HG03159 (cell line): ENCODE measurements around the gene DCAF12.
"Not testable (repeated sequence)": the region's sequence is repeated elsewhere in the genome, so short reads cannot be mapped to it uniquely, and the experiment has no call there.

Experiments used
- ATAC-seq: cut with Tn5 transposase; IDR thresholded peaks from one replicate; pipeline ENCODE4 v1.9.1; 2021; ENCODE audit warnings: mild to moderate bottlenecking, moderate library complexity; ENCODE audit not compliant: unreplicated experiment

DCAF12 gene

GRCh38 chr9:34072410-34072809, 54.1 kb downstream of the DCAF12 start:
- ATAC-seq: no peak

- ATAC-seq: no peak
Measured at GRCh38 chr9:34070606-34071324, 55.7 kb downstream of the DCAF12 start.

GRCh38 chr9:34069831-34070230, 56.7 kb downstream of the DCAF12 start:
- no peak for ATAC-seq

- no peak for ATAC-seq
Measured at GRCh38 chr9:34065541-34065940, 61.0 kb downstream of the DCAF12 start.

GRCh38 chr9:34059954-34060353, 66.5 kb downstream of the DCAF12 start:
- no peak for ATAC-seq

GRCh38 chr9:34059281-34059680, 67.2 kb downstream of the DCAF12 start:
- no peak for ATAC-seq

- no peak for ATAC-seq
Measured at GRCh38 chr9:34049630-34050384, 76.7 kb downstream of the DCAF12 start.

GRCh38 chr9:34048727-34049629, 77.5 kb downstream of the DCAF12 start, which contains the start of gene UBAP2:
Gene UBAP2, minus strand, starts transcription at chr9:34048887. Its CDS starts 31,739 bp downstream, at chr9:34017148.
- ATAC-seq: peak; percentile 75

GRCh38 chr9:34047864-34048726, 78.4 kb downstream of the DCAF12 start:
- ATAC-seq: peak; percentile 23

- ATAC-seq: no peak
Measured at GRCh38 chr9:34046784-34047379, 79.6 kb downstream of the DCAF12 start.

- no peak for ATAC-seq
Measured at GRCh38 chr9:34045903-34046302, 80.6 kb downstream of the DCAF12 start.

GRCh38 chr9:34042074-34042473, 84.4 kb downstream of the DCAF12 start:
- ATAC-seq: not testable (repeated sequence)

- not testable (repeated sequence) for ATAC-seq
Measured at GRCh38 chr9:34038851-34039250, 87.6 kb downstream of the DCAF12 start.

GRCh38 chr9:34037626-34038025, 88.9 kb downstream of the DCAF12 start:
- ATAC-seq: no peak

GRCh38 chr9:34036625-34037024, 89.9 kb downstream of the DCAF12 start:
- ATAC-seq: no peak
